PFSK-1 (cell line): ENCODE data around the gene C13orf46.

ENCODE experiments used
- FOXP2 ChIP-seq: optimal IDR thresholded peaks from 2 replicates; pipeline ENCODE3; 2011; ENCODE audit warnings: borderline replicate concordance, control low read depth, inconsistent platforms; ENCODE audit not compliant: insufficient read depth; ENCODE audit errors: extremely low read length, extremely low read depth
- POLR2AphosphoS5 ChIP-seq: IDR thresholded peaks from 2 replicates; pipeline ENCODE4 v1.6.1; 2012; ENCODE audit warnings: low read depth, mild to moderate bottlenecking, control low read depth, low read length, moderate library complexity
- REST ChIP-seq, 2 experiments: IDR thresholded peaks; 2 replicates each; pipeline versions ENCODE4 v1.6.1 to v1.8.0; 2011 to 2012; ENCODE audit warnings: low read depth in 2 of 2, low read length in 2 of 2, control low read depth in 1 of 2, inconsistent platforms in 1 of 2, mild to moderate bottlenecking in 1 of 2, moderate library complexity in 1 of 2; ENCODE audit not compliant: insufficient read depth in 1 of 2
- SIN3A ChIP-seq: IDR thresholded peaks from 2 replicates; pipeline ENCODE4 v1.6.1; 2012; ENCODE audit warnings: mild to moderate bottlenecking, low read length, moderate library complexity, borderline replicate concordance; ENCODE audit not compliant: insufficient read depth
- TAF1 ChIP-seq: IDR thresholded peaks from 2 replicates; pipeline ENCODE4 v1.6.1; 2012; ENCODE audit warnings: low read length, control low read depth, borderline replicate concordance; ENCODE audit not compliant: insufficient read depth

Gene C13orf46

GRCh38 chr13:114004420-114005205, 30.7 kb upstream of the C13orf46 start:
- TF ChIP-seq SIN3A = no peak
- TF ChIP-seq TAF1 = no peak

- TF ChIP-seq POLR2AphosphoS5 (no peak), FOXP2 (no peak), REST (IDR thresholded peaks at IDR 0.05; ENCODE audit: insufficient read depth in 1 of 2, low read depth in 2 of 2, low read length in 2 of 2) (no peak), SIN3A (no peak), TAF1 (no peak)
Observed at GRCh38 chr13:114002771-114003321, 29.0 kb upstream of the C13orf46 start.

- TF ChIP-seq TAF1 = no peak
- TF ChIP-seq SIN3A = no peak
- TF ChIP-seq FOXP2 = no peak
- TF ChIP-seq REST (IDR thresholded peaks at IDR 0.05; ENCODE audit: insufficient read depth in 1 of 2, low read depth in 2 of 2, low read length in 2 of 2) = no peak
- no peak for TF ChIP-seq POLR2AphosphoS5
Observed at GRCh38 chr13:114002009-114002544, 28.2 kb upstream of the C13orf46 start.

GRCh38 chr13:114001331-114002008, 27.6 kb upstream of the C13orf46 start:
- TF ChIP-seq FOXP2 = no peak
- TF ChIP-seq REST (IDR thresholded peaks at IDR 0.05; ENCODE audit: insufficient read depth in 1 of 2, low read depth in 2 of 2, low read length in 2 of 2) = no peak
- TF ChIP-seq SIN3A = no peak
- TF ChIP-seq TAF1 = no peak

GRCh38 chr13:114000151-114001040, 26.5 kb upstream of the C13orf46 start:
- TF ChIP-seq REST (IDR thresholded peaks at IDR 0.05; ENCODE audit: insufficient read depth in 1 of 2, low read depth in 2 of 2, low read length in 2 of 2) (no peak), POLR2AphosphoS5 (no peak), SIN3A (no peak), FOXP2 (no peak), TAF1 (no peak)
